ENCODE results near the gene RPS21.

DNA sequence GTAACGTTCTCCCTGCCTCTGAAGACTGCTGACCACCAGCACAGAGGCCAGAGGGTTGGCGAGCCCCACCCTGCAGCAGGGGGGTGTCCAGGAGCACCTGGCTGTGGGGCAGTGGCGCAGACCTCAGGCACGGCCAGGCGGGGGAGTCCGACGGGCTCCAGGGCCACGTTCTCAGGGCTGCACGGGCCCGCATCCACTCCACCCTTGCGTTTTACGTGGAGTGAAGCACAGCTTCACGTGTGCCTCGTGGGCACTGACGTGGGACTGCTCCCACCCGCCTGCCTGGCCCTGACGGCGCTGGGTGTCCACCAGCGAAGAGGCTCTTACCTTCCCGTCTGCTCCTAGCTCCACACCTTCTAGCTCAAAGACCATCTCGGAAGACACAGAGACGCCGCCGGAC lies 6.9 kb downstream of the RPS21 start:
- TF ChIP-seq, protein P1, sequence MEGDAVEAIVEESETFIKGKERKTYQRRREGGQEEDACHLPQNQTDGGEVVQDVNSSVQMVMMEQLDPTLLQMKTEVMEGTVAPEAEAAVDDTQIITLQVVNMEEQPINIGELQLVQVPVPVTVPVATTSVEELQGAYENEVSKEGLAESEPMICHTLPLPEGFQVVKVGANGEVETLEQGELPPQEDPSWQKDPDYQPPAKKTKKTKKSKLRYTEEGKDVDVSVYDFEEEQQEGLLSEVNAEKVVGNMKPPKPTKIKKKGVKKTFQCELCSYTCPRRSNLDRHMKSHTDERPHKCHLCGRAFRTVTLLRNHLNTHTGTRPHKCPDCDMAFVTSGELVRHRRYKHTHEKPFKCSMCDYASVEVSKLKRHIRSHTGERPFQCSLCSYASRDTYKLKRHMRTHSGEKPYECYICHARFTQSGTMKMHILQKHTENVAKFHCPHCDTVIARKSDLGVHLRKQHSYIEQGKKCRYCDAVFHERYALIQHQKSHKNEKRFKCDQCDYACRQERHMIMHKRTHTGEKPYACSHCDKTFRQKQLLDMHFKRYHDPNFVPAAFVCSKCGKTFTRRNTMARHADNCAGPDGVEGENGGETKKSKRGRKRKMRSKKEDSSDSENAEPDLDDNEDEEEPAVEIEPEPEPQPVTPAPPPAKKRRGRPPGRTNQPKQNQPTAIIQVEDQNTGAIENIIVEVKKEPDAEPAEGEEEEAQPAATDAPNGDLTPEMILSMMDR (IDR thresholded peaks at IDR 0.05 in 4 of 5, conservative IDR thresholded peaks at IDR 0.05 in 1 of 5): no peak
- TF ChIP-seq POLR2A (IDR thresholded peaks at IDR 0.05): no peak

Data from gastrocnemius medialis (tissue), 4 donors.